CD4-positive, CD25-positive, alpha-beta regulatory T cell (primary cell): ENCODE measurements around the gene ETHE1. TPM values are rescaled to one million over a fixed set of nuclear protein-coding genes. Genes with fewer than 3 reads are reported as not detected.

Source experiments
- ATAC-seq, 2 donors: fragments of 150-1000 bp; cut with Tn5 transposase; one replicate each; pipeline ENCODE4 v1.10.0; 2021; ENCODE audit warnings: low read depth in 2 of 2, moderate number of reproducible peaks in 2 of 2, moderate library complexity in 1 of 2
- DNase-seq, 3 donors: peaks; one replicate each; pipeline versions ENCODE4 v3.0.0 to v3.0.0-alpha.2; 2012 to 2022; ENCODE audit warnings: mixed read lengths in 1 of 3
- H3K27ac ChIP-seq: one replicate; pipeline ENCODE4 v1.7.0; 2013; ENCODE audit warnings: mild to moderate bottlenecking, low read length; ENCODE audit not compliant: insufficient read depth, poor library complexity, severe bottlenecking
- H3K27me3 ChIP-seq: one replicate; pipeline ENCODE4 v1.7.0; 2013; ENCODE audit warnings: low read length; ENCODE audit not compliant: control insufficient read depth, insufficient read depth
- H3K36me3 ChIP-seq: one replicate; pipeline ENCODE4 v1.7.0; 2013; ENCODE audit warnings: mild to moderate bottlenecking, low read length, moderate library complexity; ENCODE audit not compliant: control insufficient read depth, insufficient read depth
- H3K4me1 ChIP-seq: 2 replicates; pipeline ENCODE4 v1.7.0; 2013; ENCODE audit warnings: mild to moderate bottlenecking, low read length; ENCODE audit not compliant: insufficient read depth, control insufficient read depth, poor library complexity, severe bottlenecking
- H3K4me3 ChIP-seq: one replicate; pipeline ENCODE4 v1.7.0; 2013; ENCODE audit warnings: low read depth, mild to moderate bottlenecking, low read length, moderate library complexity
- H3K9me3 ChIP-seq, 2 experiments: 1 replicate in 1 of 2; 2 replicates in 1 of 2; pipeline ENCODE4 v1.7.0; 2013; ENCODE audit warnings: low read length in 2 of 2, mild to moderate bottlenecking in 1 of 2, moderate library complexity in 1 of 2; ENCODE audit not compliant: control insufficient read depth in 2 of 2
- H3K27ac Mint-ChIP-seq, 3 donors: one replicate each; pipeline ENCODE4 v1.8.0; 2020 to 2022; ENCODE audit warnings: mild to moderate bottlenecking in 3 of 3, mixed read lengths in 3 of 3, moderate library complexity in 2 of 3
- H3K27me3 Mint-ChIP-seq: one replicate; pipeline ENCODE4 v1.8.0; 2022; ENCODE audit warnings: mild to moderate bottlenecking, mixed read lengths
- H3K36me3 Mint-ChIP-seq: one replicate; pipeline ENCODE4 v1.8.0; 2020; ENCODE audit warnings: mixed read lengths
- H3K4me1 Mint-ChIP-seq, 4 donors: one replicate each; pipeline ENCODE4 v1.8.0; 2020 to 2022; ENCODE audit warnings: mixed read lengths in 4 of 4, mild to moderate bottlenecking in 1 of 4
- H3K4me3 Mint-ChIP-seq, 4 donors: one replicate each; pipeline ENCODE4 v1.8.0; 2020 to 2022; ENCODE audit warnings: mild to moderate bottlenecking in 4 of 4, mixed read lengths in 4 of 4, moderate library complexity in 3 of 4
- H3K9me3 Mint-ChIP-seq, 7 donors: one replicate each; pipeline ENCODE4 v1.8.0; 2020 to 2022; ENCODE audit warnings: mixed read lengths in 7 of 7, mild to moderate bottlenecking in 3 of 7, moderate library complexity in 2 of 7
- polyA plus RNA-seq, 4 donors: library from polyadenylated mRNA; unstranded; fragments of 300-500 nt; fragmentation: Illumina TruSeq; gene quantifications; one replicate each; pipeline ENCODE4 v1.2.3, GENCODE V29; 2021
- total RNA-seq: library from RNA; stranded (reverse); gene quantifications from one replicate; pipeline ENCODE4 v1.2.3, GENCODE V29; 2022

The ETHE1 gene
- total and polyA plus RNA-seq, 5 donors from 2014 or later = 22.8 to 73.5 (median 56.3) TPM

DNA sequence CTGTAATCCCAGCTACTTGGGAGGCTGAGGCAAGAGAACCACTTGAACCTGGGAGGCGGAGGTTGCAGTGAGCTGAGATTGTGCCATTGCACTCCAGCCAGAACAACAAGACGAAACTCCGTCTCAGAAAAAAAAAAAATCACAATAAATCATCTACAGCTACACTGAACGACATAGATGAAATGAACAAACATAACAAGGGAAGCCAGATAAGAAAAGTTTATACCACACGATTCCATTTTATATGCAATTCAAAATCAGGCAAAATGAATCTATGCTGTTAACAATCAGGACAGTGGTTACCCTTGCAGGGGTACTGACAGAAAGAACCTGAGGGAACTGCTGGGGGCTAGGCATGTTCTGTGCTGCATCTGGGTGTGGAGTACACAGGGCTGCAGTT lies 42.7 kb upstream of the ETHE1 start:
- peak overlapping the region in 2 of 4 donors; percentile 15 to 56 for H3K4me3 Mint-ChIP-seq
- H3K27me3 Mint-ChIP-seq = no peaks in the 10 kb centered on the region
- DNase-seq (no peak), ATAC-seq (no peak)
- H3K36me3 ChIP-seq = peaks cover 4% of the 10 kb centered on the region
- peaks cover 21% of the 10 kb centered on the region for H3K36me3 Mint-ChIP-seq
- H3K9me3 Mint-ChIP-seq = peaks cover 0 to 2% (median 0%) of the 10 kb centered on the region in 7 donors
- no peaks in the 10 kb centered on the region for H3K9me3 ChIP-seq
- H3K27ac ChIP-seq = no peak overlapping the region
- peaks cover 13 to 41% (median 27%) of the 10 kb centered on the region in 4 donors for H3K4me1 Mint-ChIP-seq
- peak overlapping the region in 2 of 3 donors; percentile 81 to 87 for H3K27ac Mint-ChIP-seq
- no peak overlapping the region for H3K4me3 ChIP-seq
- H3K4me1 ChIP-seq = peaks cover 12% of the 10 kb centered on the region
- H3K27me3 ChIP-seq = no peaks in the 10 kb centered on the region

DNA sequence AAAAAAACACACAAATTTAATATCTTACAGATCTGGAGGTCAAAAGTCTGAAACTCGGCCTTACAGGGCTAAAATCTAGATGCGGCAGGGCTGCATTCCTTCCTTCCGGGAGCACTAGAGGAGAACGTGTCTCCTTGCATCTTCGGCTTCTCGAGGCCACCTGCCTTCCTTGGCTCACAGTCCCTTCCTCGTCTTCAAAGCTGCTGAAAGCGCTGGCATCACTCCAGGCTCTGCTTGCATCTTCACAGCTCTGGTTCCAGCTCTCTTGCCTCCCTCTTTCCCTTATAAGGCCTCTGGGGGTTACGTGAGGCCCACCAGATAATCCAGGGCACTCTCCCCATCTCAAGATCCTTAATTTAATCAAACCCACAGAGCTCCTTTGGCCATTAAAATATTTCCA lies 37.8 kb upstream of the ETHE1 start:
- DNase-seq (no peak), ATAC-seq (no peak)
- Histone ChIP-seq H3K27ac (no peak overlapping the region), H3K9me3 (no peaks in the 10 kb centered on the region), H3K4me3 (no peak overlapping the region), H3K27me3 (no peaks in the 10 kb centered on the region), H3K36me3 (peaks cover 4% of the 10 kb centered on the region), H3K4me1 (peaks cover 35% of the 10 kb centered on the region)
- Mint-ChIP-seq H3K4me1 (peaks cover under 1 to 54% (median 42%) of the 10 kb centered on the region in 4 donors), H3K9me3 (peaks cover 0 to 2% (median 0%) of the 10 kb centered on the region in 7 donors), H3K4me3 (no peak overlapping the region), H3K27me3 (no peaks in the 10 kb centered on the region), H3K36me3 (peaks cover 16% of the 10 kb centered on the region), H3K27ac (peak overlapping the region; percentile 38 to 97 (median 65))

DNA sequence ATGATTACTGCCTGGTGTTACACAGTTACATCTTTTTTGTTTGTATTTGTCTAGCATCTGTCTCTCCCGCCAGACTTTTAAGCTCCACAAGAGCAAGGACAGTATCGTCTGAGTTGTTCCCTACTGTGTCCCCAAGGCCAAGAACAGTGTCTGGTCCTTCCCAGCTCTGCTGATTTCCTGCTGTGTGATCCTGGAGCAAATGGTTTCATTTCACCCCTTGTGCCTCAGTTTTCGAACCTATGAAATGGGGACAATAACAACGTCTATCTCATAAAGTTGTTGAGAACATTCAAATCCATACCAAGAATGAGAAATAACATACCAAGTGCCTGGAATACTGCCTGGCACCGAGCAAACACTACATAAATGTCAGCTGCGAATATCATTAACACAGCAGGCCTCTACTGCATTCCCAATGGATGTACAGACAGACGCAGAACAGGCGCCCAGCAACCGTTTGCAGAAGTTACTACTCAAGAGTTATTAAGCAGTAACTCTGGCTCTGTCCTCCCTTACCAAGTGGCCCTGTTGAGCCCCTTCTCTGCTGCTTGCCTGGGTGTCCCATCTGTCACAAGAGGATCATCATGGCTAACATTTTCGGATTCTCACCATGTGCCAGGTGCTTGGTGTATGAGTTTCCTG lies 36.9 kb upstream of the ETHE1 start:
- H3K4me1 Mint-ChIP-seq = peaks cover 0 to 55% (median 44%) of the 10 kb centered on the region in 4 donors
- H3K4me1 ChIP-seq = peaks cover 35% of the 10 kb centered on the region
- DNase-seq = no peak

GRCh38 chr19:43562698-43563241 lies 35.8 kb upstream of the ETHE1 start:
- peaks cover 35% of the 10 kb centered on the region for H3K4me1 ChIP-seq
- Mint-ChIP-seq H3K36me3 (peaks cover 22% of the 10 kb centered on the region), H3K4me1 (peaks cover 0 to 57% (median 43%) of the 10 kb centered on the region in 4 donors), H3K27me3 (no peaks in the 10 kb centered on the region), H3K4me3 (peak overlapping the region; percentile 22 to 86 (median 66)), H3K27ac (peak overlapping the region; percentile 93 to 99 (median 97)), H3K9me3 (peaks cover 0 to 2% (median 0%) of the 10 kb centered on the region in 7 donors)
- peak overlapping the region; percentile 76 for H3K4me3 ChIP-seq
- H3K36me3 ChIP-seq = peaks cover 9% of the 10 kb centered on the region
- H3K9me3 ChIP-seq = no peaks in the 10 kb centered on the region
- H3K27ac ChIP-seq = peak overlapping the region; percentile 92
- ATAC-seq = peak; percentile 93 to 94
- no peaks in the 10 kb centered on the region for H3K27me3 ChIP-seq
- DNase-seq = peak; percentile 54 to 94 (median 83)

More for the DNA sequence above, 36.9 kb upstream of the ETHE1 start:
- H3K27ac Mint-ChIP-seq = peak overlapping the region; percentile 93 to 99 (median 97)
- ATAC-seq = no peak
- no peaks in the 10 kb centered on the region for H3K9me3 ChIP-seq
- H3K36me3 ChIP-seq = peaks cover 4% of the 10 kb centered on the region
- no peaks in the 10 kb centered on the region for H3K27me3 Mint-ChIP-seq
- peaks cover 21% of the 10 kb centered on the region for H3K36me3 Mint-ChIP-seq
- H3K27me3 ChIP-seq = no peaks in the 10 kb centered on the region
- no peak overlapping the region for H3K4me3 ChIP-seq
- H3K4me3 Mint-ChIP-seq = peak overlapping the region; percentile 8 to 86 (median 31)
- peak overlapping the region; percentile 92 for H3K27ac ChIP-seq
- peaks cover 0 to 2% (median 0%) of the 10 kb centered on the region in 7 donors for H3K9me3 Mint-ChIP-seq

GRCh38 chr19:43562226-43562697 lies 35.3 kb upstream of the ETHE1 start:
- peak overlapping the region; percentile 22 to 86 (median 66) for H3K4me3 Mint-ChIP-seq
- ATAC-seq = no peak
- peaks cover 0 to 2% (median 0%) of the 10 kb centered on the region in 7 donors for H3K9me3 Mint-ChIP-seq
- H3K4me1 Mint-ChIP-seq = peaks cover 0 to 57% (median 43%) of the 10 kb centered on the region in 4 donors
- peak overlapping the region; percentile 93 to 99 (median 97) for H3K27ac Mint-ChIP-seq
- no peaks in the 10 kb centered on the region for H3K27me3 Mint-ChIP-seq
- H3K36me3 Mint-ChIP-seq = peaks cover 24% of the 10 kb centered on the region
- no peaks in the 10 kb centered on the region for H3K27me3 ChIP-seq
- peak overlapping the region; percentile 76 for H3K4me3 ChIP-seq
- DNase-seq = peak in 1 of 3 donors; percentile 3
- H3K36me3 ChIP-seq = peaks cover 12% of the 10 kb centered on the region
- peaks cover 35% of the 10 kb centered on the region for H3K4me1 ChIP-seq
- H3K27ac ChIP-seq = peak overlapping the region; percentile 92
- H3K9me3 ChIP-seq = no peaks in the 10 kb centered on the region

GRCh38 chr19:43561139-43561970 lies 34.4 kb upstream of the ETHE1 start:
- H3K27ac ChIP-seq = peak overlapping the region; percentile 92
- no peaks in the 10 kb centered on the region for H3K27me3 ChIP-seq
- peak overlapping the region; percentile 48 to 86 (median 70) for H3K4me3 Mint-ChIP-seq
- peak overlapping the region; percentile 52 to 99 (median 97) for H3K27ac Mint-ChIP-seq
- H3K9me3 Mint-ChIP-seq = peaks cover 0 to 2% (median 0%) of the 10 kb centered on the region in 7 donors
- H3K9me3 ChIP-seq = no peaks in the 10 kb centered on the region
- peak overlapping the region; percentile 76 for H3K4me3 ChIP-seq
- peaks cover 20% of the 10 kb centered on the region for H3K36me3 Mint-ChIP-seq
- ATAC-seq = no peak
- H3K27me3 Mint-ChIP-seq = no peaks in the 10 kb centered on the region
- H3K4me1 ChIP-seq = peaks cover 35% of the 10 kb centered on the region
- DNase-seq = no peak
- peaks cover 13% of the 10 kb centered on the region for H3K36me3 ChIP-seq
- H3K4me1 Mint-ChIP-seq = peaks cover 0 to 56% (median 39%) of the 10 kb centered on the region in 4 donors

DNA sequence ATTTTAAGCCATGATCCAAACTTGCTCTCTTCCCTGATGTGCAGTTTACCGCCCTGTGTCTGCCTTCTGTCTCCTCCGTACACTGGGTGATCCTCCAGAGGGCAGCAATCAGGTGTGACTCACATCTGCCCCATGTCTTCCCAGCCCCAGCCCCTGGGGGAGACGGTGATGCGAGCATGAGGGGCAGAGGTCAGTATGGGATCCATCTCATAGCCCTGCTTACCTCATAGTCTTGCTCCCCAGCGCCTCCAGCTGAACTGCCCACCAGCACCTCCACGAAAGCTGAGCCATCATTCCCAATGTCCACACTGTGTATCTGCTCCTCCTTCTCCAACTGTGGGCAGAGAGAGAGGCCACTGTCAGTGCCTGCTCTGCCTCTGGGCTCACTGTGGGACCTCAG lies 33.7 kb upstream of the ETHE1 start:
- Histone ChIP-seq H3K27me3 (no peaks in the 10 kb centered on the region), H3K36me3 (peaks cover 16% of the 10 kb centered on the region), H3K4me3 (peak overlapping the region; percentile 26), H3K9me3 (no peaks in the 10 kb centered on the region), H3K4me1 (peaks cover 35% of the 10 kb centered on the region), H3K27ac (peak overlapping the region; percentile 92)
- H3K4me3 Mint-ChIP-seq = peak overlapping the region in 3 of 4 donors; percentile 40 to 86 (median 48)
- peaks cover 20% of the 10 kb centered on the region for H3K36me3 Mint-ChIP-seq
- ATAC-seq = no peak
- peaks cover 0 to under 1% (median 0%) of the 10 kb centered on the region in 7 donors for H3K9me3 Mint-ChIP-seq
- H3K27ac Mint-ChIP-seq = peak overlapping the region in 2 of 3 donors; percentile 97 to 99
- no peak for DNase-seq
- no peaks in the 10 kb centered on the region for H3K27me3 Mint-ChIP-seq
- H3K4me1 Mint-ChIP-seq = peaks cover 0 to 59% (median 39%) of the 10 kb centered on the region in 4 donors
